A549 (cell line): ENCODE measurements around the gene WNT2B. TPM values are rescaled to one million over a fixed set of nuclear protein-coding genes. Genes with fewer than 3 reads are reported as not detected.

Source experiments
- ATAC-seq, 2 experiments: fragments of 200-7000 bp in 1 of 2; fragments of >200 bp in 1 of 2; cut with Nextera tagmentation in 1 of 2; cut with Tn5 transposase in 1 of 2; 3 replicates each; pipeline versions ENCODE4 v1.8.0 to v1.9.1; 2018 to 2020; ENCODE audit warnings: mild to moderate bottlenecking in 1 of 2, moderate library complexity in 1 of 2
- CTCF ChIA-PET: fragments of 300-600 bp; sonication (Branson Sonifier 250); formaldehyde crosslinking; extraction: SDS; loops from one replicate; lab custom pipeline; 2021; ENCODE audit warnings: antibody characterized with exemption, inconsistent platforms; lab: Yijun Ruan, JAX
- POLR2A ChIA-PET: fragments of 350-600 bp; formaldehyde crosslinking; extraction: SDS; loops from one replicate; lab custom pipeline; 2021; ENCODE audit warnings: antibody characterized with exemption, inconsistent platforms; lab: Yijun Ruan, JAX
- DNase-seq, 2 experiments: peaks; one replicate each; pipeline versions ENCODE4 v3.0.0 to v3.0.0-alpha.2; 2011 to 2016; ENCODE audit warnings: low read depth in 1 of 2, low spot score in 1 of 2
- FAIRE-seq: peaks from 2 replicates; lab custom pipeline; 2011; peaks lifted over from hg19 to GRCh38; lab: Jason Lieb, UNC
- H3K27ac ChIP-seq, 2 experiments: fragments of >200 bp; sonication (Bioruptor Twin); formaldehyde crosslinking; 3 replicates each; pipeline ENCODE4 v1.5.1; 2016 to 2017
- H3K4me1 ChIP-seq: fragments of >200 bp; sonication (Bioruptor Twin); formaldehyde crosslinking; 3 replicates; pipeline ENCODE4 v1.6.1; 2016
- H3K4me2 ChIP-seq: fragments of >200 bp; sonication (Bioruptor Twin); formaldehyde crosslinking; 3 replicates; pipeline ENCODE4 v1.6.1; 2016
- H3K4me3 ChIP-seq: fragments of >200 bp; sonication (Bioruptor Twin); formaldehyde crosslinking; 3 replicates; pipeline ENCODE4 v1.5.1; 2016
- H3K9me3 ChIP-seq: fragments of >200 bp; sonication (Bioruptor Twin); formaldehyde crosslinking; 3 replicates; pipeline ENCODE4 v1.6.1; 2016
- BHLHE40 ChIP-seq: IDR thresholded peaks from 2 replicates; pipeline ENCODE4 v1.6.1; 2012; ENCODE audit warnings: low read depth, low read length, inconsistent platforms
- CBX2 ChIP-seq: fragments of 200-600 bp; sonication (generic); IDR thresholded peaks from 2 replicates; pipeline ENCODE4 v1.6.1; 2016; ENCODE audit warnings: low read depth, mild to moderate bottlenecking, borderline replicate concordance
- CEBPB ChIP-seq, 2 experiments: fragments of >200 bp in 1 of 2; sonication (Bioruptor Twin) in 1 of 2; formaldehyde crosslinking in 1 of 2; IDR thresholded peaks; 2 replicates each; pipeline ENCODE4 v1.6.1; 2012 to 2016
- CHD2 ChIP-seq: fragments of 150-350 bp; IDR thresholded peaks from 2 replicates; pipeline ENCODE4 v1.6.1; 2014; ENCODE audit warnings: low read length; ENCODE audit not compliant: partially characterized antibody
- CHD4 ChIP-seq: fragments of 200-600 bp; sonication (generic); IDR thresholded peaks from 2 replicates; pipeline ENCODE4 v1.6.1; 2016; ENCODE audit warnings: antibody characterized with exemption, mild to moderate bottlenecking, borderline replicate concordance
- EHF ChIP-seq: fragments of 250-450 bp; sonication (Bioruptor Pico); IDR thresholded peaks from 2 replicates; pipeline ENCODE4 v1.5.0; 2020; ENCODE audit warnings: mild to moderate bottlenecking
- EHMT2 ChIP-seq: fragments of 200-600 bp; sonication (generic); IDR thresholded peaks from 2 replicates; pipeline ENCODE4 v1.6.1; 2016; ENCODE audit warnings: antibody characterized with exemption, low read depth, mild to moderate bottlenecking, moderate library complexity
- FOSB ChIP-seq: fragments of 250-450 bp; sonication (Bioruptor Pico); IDR thresholded peaks from 2 replicates; pipeline ENCODE4 v1.5.0; 2020; ENCODE audit warnings: mild to moderate bottlenecking, moderate library complexity
- FOSL2 ChIP-seq, 2 experiments: fragments of 450-650 bp in 1 of 2; fragments of >200 bp in 1 of 2; sonication (Bioruptor Twin) in 1 of 2; formaldehyde crosslinking; IDR thresholded peaks; 2 replicates each; pipeline versions ENCODE4 v1.5.0 to v1.6.1; 2016 to 2020; ENCODE audit warnings: mild to moderate bottlenecking in 1 of 2, moderate library complexity in 1 of 2
- GATA3 ChIP-seq: IDR thresholded peaks from 2 replicates; pipeline ENCODE4 v1.6.1; 2012; ENCODE audit warnings: borderline replicate concordance
- HDAC2 ChIP-seq: fragments of 200-600 bp; sonication (generic); IDR thresholded peaks from 2 replicates; pipeline ENCODE4 v1.6.1; 2016
- HES2 ChIP-seq: fragments of >200 bp; sonication (Bioruptor Twin); formaldehyde crosslinking; IDR thresholded peaks from 2 replicates; pipeline ENCODE4 v1.6.1; 2016
- HOXB13 ChIP-seq: fragments of 250-450 bp; sonication (Bioruptor Pico); IDR thresholded peaks from 2 replicates; pipeline ENCODE4 v1.5.0; 2020; ENCODE audit warnings: low read depth, mild to moderate bottlenecking, moderate library complexity
- HOXB5 ChIP-seq: fragments of 250-450 bp; sonication (Bioruptor Pico); IDR thresholded peaks from 2 replicates; pipeline ENCODE4 v1.5.0; 2020; ENCODE audit warnings: mild to moderate bottlenecking, moderate library complexity
- KDM1A ChIP-seq: fragments of 200-600 bp; sonication (generic); IDR thresholded peaks from 2 replicates; pipeline ENCODE4 v1.6.1; 2016; ENCODE audit warnings: low read depth, mild to moderate bottlenecking
- KDM5A ChIP-seq: fragments of 200-600 bp; sonication (generic); IDR thresholded peaks from 2 replicates; pipeline ENCODE4 v1.6.1; 2016; ENCODE audit warnings: antibody characterized with exemption, mild to moderate bottlenecking
- MYC ChIP-seq: IDR thresholded peaks from 2 replicates; pipeline ENCODE4 v1.6.1; 2012; ENCODE audit warnings: mild to moderate bottlenecking, inconsistent platforms, low read length, improper control_type of control experiment, borderline replicate concordance
- NFE2L2 ChIP-seq: fragments of 150-350 bp; conservative IDR thresholded peaks from 2 replicates; pipeline ENCODE4 v1.6.1; 2014; ENCODE audit warnings: low read length
- RARB ChIP-seq: fragments of 250-450 bp; sonication (Bioruptor Pico); IDR thresholded peaks from 2 replicates; pipeline ENCODE4 v1.8.0; 2021; ENCODE audit warnings: mild to moderate bottlenecking, moderate library complexity
- RCOR1 ChIP-seq: fragments of 150-350 bp; IDR thresholded peaks from 2 replicates; pipeline ENCODE4 v1.6.1; 2014; ENCODE audit warnings: antibody characterized with exemption, low read length, low read depth
- ZC3H11A ChIP-seq: fragments of 450-650 bp; IDR thresholded peaks from 2 replicates; pipeline ENCODE4 v1.6.1; 2014; ENCODE audit warnings: antibody characterized with exemption, mild to moderate bottlenecking
- ZFP36 ChIP-seq: fragments of 450-650 bp; IDR thresholded peaks from 2 replicates; pipeline ENCODE4 v1.6.1; 2014; ENCODE audit warnings: borderline replicate concordance; ENCODE audit not compliant: partially characterized antibody
- WGBS: methylation state at CpG from one replicate; pipeline ENCODE4 v1.1.6; 2017; ENCODE audit errors: missing lambda C conversion rate; 5-methylcytosine and 5-hydroxymethylcytosine counted together
- polyA minus RNA-seq: library from RNA; depleted of rRNA, polyadenylated mRNA; stranded (reverse); fragments of >200 nt; gene quantifications from 2 replicates; pipeline ENCODE4 v1.2.3, GENCODE V29; 2011; rRNA and poly(A)+ RNA removed
- polyA plus RNA-seq, 4 experiments: library from polyadenylated mRNA; depleted of rRNA in 3 of 4; stranded (reverse); fragments of >200 nt; fragmentation: RNase III in 1 of 4; extraction: RNeasy Plus Mini Kit Qiagen cat#74134 plus additional on column Dnase treatment in 1 of 4; gene quantifications; 2 replicates in 3 of 4; 3 replicates in 1 of 4; pipeline ENCODE4 v1.2.3, GENCODE V29; 2011 to 2017
- TF ChIP-seq, protein P1 (sequence below): fragments of 200-600 bp; sonication (generic); IDR thresholded peaks from 2 replicates; pipeline ENCODE4 v1.6.1; 2016; ENCODE audit warnings: antibody characterized with exemption, mild to moderate bottlenecking, moderate library complexity
- TF ChIP-seq, protein P2 (sequence below): IDR thresholded peaks from 2 replicates; pipeline ENCODE4 v1.6.1; 2012; ENCODE audit warnings: low read depth, borderline replicate concordance
- TF ChIP-seq, protein P3 (sequence below): fragments of >200 bp; sonication (Bioruptor Twin); formaldehyde crosslinking; IDR thresholded peaks from 3 replicates; pipeline ENCODE4 v1.6.1; 2016

WNT2B gene
- polyA plus RNA-seq (2011; rRNA removed) (0.26 and 0.37 TPM in 2 replicates), polyA plus RNA-seq (2017; fragmentation: RNase III; extraction: RNeasy Plus Mini Kit Qiagen cat#74134 plus additional on column Dnase treatment) (0.21 to 0.32 TPM (median 0.28 TPM) in 3 replicates), polyA minus RNA-seq (0.54 and 0.58 TPM in 2 replicates)
- 0.13 TPM in 2 replicates for polyA plus RNA-seq (2012; cell fraction: cytosol; rRNA removed)
- polyA plus RNA-seq (2012; cell fraction: nucleus; rRNA removed): 0.40 and 0.43 TPM in 2 replicates

DNA sequence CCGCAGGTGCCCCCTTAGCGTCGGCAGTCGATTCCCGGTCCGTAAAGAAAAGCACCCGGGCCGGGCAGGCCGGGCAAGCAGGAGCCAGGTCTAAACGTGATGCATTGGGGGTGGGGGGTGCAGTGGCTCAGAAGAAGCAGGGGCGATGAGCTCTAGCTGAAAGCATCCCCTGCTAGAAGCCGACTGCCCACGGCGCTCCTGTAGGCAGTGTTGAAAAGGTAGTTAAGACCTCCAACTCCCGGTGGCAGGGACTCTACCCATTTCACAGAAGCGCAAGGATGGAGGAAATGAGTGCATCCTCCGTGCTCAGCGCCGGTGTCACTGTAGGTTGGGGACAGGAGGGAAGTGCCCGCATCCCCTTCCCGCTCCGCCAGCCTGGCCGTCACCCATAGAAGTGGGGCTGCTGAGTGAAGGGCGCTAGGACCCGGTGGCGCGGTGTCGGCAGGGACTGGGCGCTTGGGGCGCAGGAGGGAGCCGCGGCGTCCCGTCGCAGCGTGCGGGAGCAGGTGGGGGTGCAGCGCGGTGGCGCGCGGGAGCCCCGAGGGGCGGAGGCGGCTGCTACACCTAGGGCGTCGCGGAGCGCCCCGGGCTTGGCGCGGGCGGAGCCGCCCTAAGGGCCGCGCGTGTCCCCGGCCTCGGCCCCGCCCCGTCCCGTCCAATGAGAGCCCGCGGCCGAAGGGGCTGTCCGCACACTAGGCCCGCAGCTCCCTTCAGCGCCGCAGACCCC is at the start of gene WNT2B:
WNT2B (plus strand) TSS at position 688 of the 727 bp plus-strand sequence. CDS start 298 bp downstream, outside the sequence.
- Histone ChIP-seq H3K4me2 (peak within 1 kb of the TSS; percentile 99), H3K4me3 (peak within 1 kb of the TSS; percentile 76), H3K4me1 (0 out of 3 replicates have a peak, but pooled peaks cover 2% of the 10 kb centered on the region), H3K9me3 (no peaks in the 10 kb centered on the region), H3K27ac (peak within 1 kb of the TSS; percentile 62 to 76)
- ATAC-seq (peak; percentile 65 to 78), FAIRE-seq (no peak), DNase-seq (peak in 1 of 2 experiments; percentile 24)
- WGBS: 2% methylated on average over 6 of the region's 69 CpGs
- CTCF ChIA-PET: interaction anchor here (0.6 to 1.0 kb wide), 4 partner anchors 29 to 106 kb away, joined by 3 read pairs; no protein-coding TSS in a partner anchor
- no peak for TF ChIP-seq MYC
- TF ChIP-seq CHD4: no peak
- TF ChIP-seq KDM1A: peak; percentile 81; the same call in 1 of the 2 replicates
- POLR2A ChIA-PET: no interaction called here

- H3K4me2 ChIP-seq: no peak overlapping the region
- POLR2A ChIA-PET: no interaction called here
- no peak for FAIRE-seq
Observed at GRCh38 chr1:112460615-112461014, 48.1 kb upstream of the WNT2B start.

GRCh38 chr1:112461200-112461871 is 47.4 kb upstream of the WNT2B start:
- ATAC-seq: no peak
- no peak overlapping the region for H3K27ac ChIP-seq
- DNase-seq: no peak
- no peak overlapping the region for H3K4me2 ChIP-seq
- H3K4me1 ChIP-seq: peaks cover 5% of the 10 kb centered on the region; the same call in 1 of the 3 replicates
- H3K4me3 ChIP-seq: no peak overlapping the region
- POLR2A ChIA-PET: no interaction called here
- H3K9me3 ChIP-seq: no peaks in the 10 kb centered on the region
- CTCF ChIA-PET: interaction anchor here (0.6 to 0.8 kb wide), 2 partner anchors 11 to 13 kb away, joined by 3 read pairs; no protein-coding TSS in a partner anchor
- WGBS: 68% methylated on average over 3 of the region's 3 CpGs
- no peak for FAIRE-seq
- TF ChIP-seq BHLHE40 (no peak), CBX2 (no peak), NFE2L2 (no peak), HOXB5 (CRISPR knock-in tag) (no peak), MYC (no peak), ZFP36 (no peak), EHF (CRISPR knock-in tag) (no peak), CHD2 (no peak), GATA3 (no peak), RCOR1 (no peak), HOXB13 (CRISPR knock-in tag) (no peak), EHMT2 (no peak), KDM5A (no peak), RARB (CRISPR knock-in tag) (no peak), FOSL2 (IDR thresholded peaks at IDR 0.05) (no peak), FOSL2 (CRISPR knock-in tag; IDR thresholded peaks at IDR 0.05) (no peak)
- TF ChIP-seq, protein P1, sequence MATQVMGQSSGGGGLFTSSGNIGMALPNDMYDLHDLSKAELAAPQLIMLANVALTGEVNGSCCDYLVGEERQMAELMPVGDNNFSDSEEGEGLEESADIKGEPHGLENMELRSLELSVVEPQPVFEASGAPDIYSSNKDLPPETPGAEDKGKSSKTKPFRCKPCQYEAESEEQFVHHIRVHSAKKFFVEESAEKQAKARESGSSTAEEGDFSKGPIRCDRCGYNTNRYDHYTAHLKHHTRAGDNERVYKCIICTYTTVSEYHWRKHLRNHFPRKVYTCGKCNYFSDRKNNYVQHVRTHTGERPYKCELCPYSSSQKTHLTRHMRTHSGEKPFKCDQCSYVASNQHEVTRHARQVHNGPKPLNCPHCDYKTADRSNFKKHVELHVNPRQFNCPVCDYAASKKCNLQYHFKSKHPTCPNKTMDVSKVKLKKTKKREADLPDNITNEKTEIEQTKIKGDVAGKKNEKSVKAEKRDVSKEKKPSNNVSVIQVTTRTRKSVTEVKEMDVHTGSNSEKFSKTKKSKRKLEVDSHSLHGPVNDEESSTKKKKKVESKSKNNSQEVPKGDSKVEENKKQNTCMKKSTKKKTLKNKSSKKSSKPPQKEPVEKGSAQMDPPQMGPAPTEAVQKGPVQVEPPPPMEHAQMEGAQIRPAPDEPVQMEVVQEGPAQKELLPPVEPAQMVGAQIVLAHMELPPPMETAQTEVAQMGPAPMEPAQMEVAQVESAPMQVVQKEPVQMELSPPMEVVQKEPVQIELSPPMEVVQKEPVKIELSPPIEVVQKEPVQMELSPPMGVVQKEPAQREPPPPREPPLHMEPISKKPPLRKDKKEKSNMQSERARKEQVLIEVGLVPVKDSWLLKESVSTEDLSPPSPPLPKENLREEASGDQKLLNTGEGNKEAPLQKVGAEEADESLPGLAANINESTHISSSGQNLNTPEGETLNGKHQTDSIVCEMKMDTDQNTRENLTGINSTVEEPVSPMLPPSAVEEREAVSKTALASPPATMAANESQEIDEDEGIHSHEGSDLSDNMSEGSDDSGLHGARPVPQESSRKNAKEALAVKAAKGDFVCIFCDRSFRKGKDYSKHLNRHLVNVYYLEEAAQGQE: no peak
- TF ChIP-seq, protein P2, sequence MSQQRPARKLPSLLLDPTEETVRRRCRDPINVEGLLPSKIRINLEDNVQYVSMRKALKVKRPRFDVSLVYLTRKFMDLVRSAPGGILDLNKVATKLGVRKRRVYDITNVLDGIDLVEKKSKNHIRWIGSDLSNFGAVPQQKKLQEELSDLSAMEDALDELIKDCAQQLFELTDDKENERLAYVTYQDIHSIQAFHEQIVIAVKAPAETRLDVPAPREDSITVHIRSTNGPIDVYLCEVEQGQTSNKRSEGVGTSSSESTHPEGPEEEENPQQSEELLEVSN: no peak

More at GRCh38 chr1:112460615-112461014, 48.1 kb upstream of the WNT2B start:
- CTCF ChIA-PET: no interaction called here
- 90% methylated on average over 2 of the region's 2 CpGs for WGBS
- TF ChIP-seq CHD2 (no peak), RARB (CRISPR knock-in tag) (no peak), KDM1A (no peak), FOSB (no peak), RCOR1 (no peak), HDAC2 (no peak), HES2 (no peak), ZC3H11A (no peak), CEBPB (IDR thresholded peaks at IDR 0.05) (no peak)
- TF ChIP-seq, protein P3, sequence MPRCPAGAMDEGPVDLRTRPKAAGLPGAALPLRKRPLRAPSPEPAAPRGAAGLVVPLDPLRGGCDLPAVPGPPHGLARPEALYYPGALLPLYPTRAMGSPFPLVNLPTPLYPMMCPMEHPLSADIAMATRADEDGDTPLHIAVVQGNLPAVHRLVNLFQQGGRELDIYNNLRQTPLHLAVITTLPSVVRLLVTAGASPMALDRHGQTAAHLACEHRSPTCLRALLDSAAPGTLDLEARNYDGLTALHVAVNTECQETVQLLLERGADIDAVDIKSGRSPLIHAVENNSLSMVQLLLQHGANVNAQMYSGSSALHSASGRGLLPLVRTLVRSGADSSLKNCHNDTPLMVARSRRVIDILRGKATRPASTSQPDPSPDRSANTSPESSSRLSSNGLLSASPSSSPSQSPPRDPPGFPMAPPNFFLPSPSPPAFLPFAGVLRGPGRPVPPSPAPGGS: no peak
- Histone ChIP-seq H3K4me1 (no peaks in the 10 kb centered on the region), H3K4me3 (no peak overlapping the region), H3K27ac (no peak overlapping the region), H3K9me3 (no peaks in the 10 kb centered on the region)
- DNase-seq (no peak), ATAC-seq (no peak)
